Gastrocnemius medialis (tissue), 4 donors: ENCODE measurements around the gene STAT1.

Experiments
- CTCF ChIP-seq, 5 experiments: fragments of 450-650 bp in 3 of 5; fragments of 200-600 bp in 2 of 5; sonication (generic) in 2 of 5; IDR thresholded peaks in 4 of 5; conservative IDR thresholded peaks in 1 of 5; 1 replicate in 4 of 5; 2 replicates in 1 of 5; pipeline ENCODE4 v1.5.1; 2016 to 2019; ENCODE audit warnings: antibody characterized with exemption in 5 of 5, mild to moderate bottlenecking in 3 of 5, moderate library complexity in 3 of 5
- POLR2A ChIP-seq, 2 donors: fragments of 450-650 bp; IDR thresholded peaks; one replicate each; pipeline ENCODE4 v1.6.1; 2017; ENCODE audit warnings: antibody characterized with exemption in 2 of 2, mild to moderate bottlenecking in 2 of 2, moderate library complexity in 2 of 2

- TF ChIP-seq CTCF (IDR thresholded peaks at IDR 0.05 in 4 of 5, conservative IDR thresholded peaks at IDR 0.05 in 1 of 5) (no peak), POLR2A (IDR thresholded peaks at IDR 0.05) (no peak)
Observed at GRCh38 chr2:191031256-191031655, 17.3 kb upstream of the STAT1 start.
